Suprapubic skin (tissue), 4 donors: ENCODE results near the gene GLE1. TPM values are rescaled to one million over a fixed set of nuclear protein-coding genes. Genes with fewer than 3 reads are reported as not detected.

ENCODE experiments used
- DNase-seq, 2 donors: peaks; one replicate each; pipeline ENCODE4 v3.0.0-alpha.2; 2019; ENCODE audit warnings: low spot score in 2 of 2
- H3K27ac ChIP-seq: fragments of 200-600 bp; sonication (generic); one replicate; pipeline ENCODE4 v1.5.1; 2019
- H3K27me3 ChIP-seq: fragments of 200-600 bp; sonication (generic); one replicate; pipeline ENCODE4 v1.5.1; 2019
- H3K36me3 ChIP-seq: fragments of 200-600 bp; sonication (generic); one replicate; pipeline ENCODE4 v1.5.1; 2019
- H3K4me1 ChIP-seq: fragments of 200-600 bp; sonication (generic); one replicate; pipeline ENCODE4 v1.5.1; 2019
- H3K4me3 ChIP-seq: fragments of 200-600 bp; sonication (generic); one replicate; pipeline ENCODE4 v1.5.1; 2019; ENCODE audit warnings: mild to moderate bottlenecking
- H3K9me3 ChIP-seq: fragments of 200-600 bp; sonication (generic); one replicate; pipeline ENCODE4 v1.5.1; 2019
- CTCF ChIP-seq, 2 donors: fragments of 200-600 bp in 1 of 2; fragments of 450-650 bp in 1 of 2; sonication (generic) in 1 of 2; IDR thresholded peaks; one replicate each; pipeline ENCODE4 v1.5.1; 2016 to 2019; ENCODE audit warnings: antibody characterized with exemption in 2 of 2, mild to moderate bottlenecking in 1 of 2, moderate library complexity in 1 of 2
- EP300 ChIP-seq: sonication (generic); formaldehyde crosslinking; IDR thresholded peaks from one replicate; pipeline ENCODE4 v1.6.1; 2017; ENCODE audit warnings: antibody characterized with exemption
- POLR2A ChIP-seq, 2 donors: fragments of 450-650 bp; IDR thresholded peaks; one replicate each; pipeline ENCODE4 v1.6.1; 2017; ENCODE audit warnings: antibody characterized with exemption in 2 of 2, mild to moderate bottlenecking in 2 of 2, moderate library complexity in 2 of 2
- POLR2AphosphoS5 ChIP-seq, 3 donors: sonication (generic); formaldehyde crosslinking; IDR thresholded peaks; one replicate each; pipeline ENCODE4 v1.6.1; 2017; ENCODE audit warnings: antibody characterized with exemption in 3 of 3
- WGBS: methylation state at CpG from one replicate; pipeline ENCODE4 v1.1.5; 2018; 5-methylcytosine and 5-hydroxymethylcytosine counted together
- total RNA-seq, 4 donors: library from RNA; depleted of rRNA; stranded (reverse); fragments of >200 nt; gene quantifications; one replicate each; pipeline ENCODE4 v1.1.0, GENCODE V29; 2016

GLE1 gene
- total RNA-seq, 4 donors from 2014 or later = 27.5 to 39.6 (median 28.5) TPM

- no peak overlapping the region for H3K4me3 ChIP-seq
- TF ChIP-seq CTCF (IDR thresholded peaks at IDR 0.05) = no peak
- no peak for TF ChIP-seq POLR2AphosphoS5 (IDR thresholded peaks at IDR 0.05)
- TF ChIP-seq EP300 = no peak
- no peak for TF ChIP-seq POLR2A (IDR thresholded peaks at IDR 0.05)
- DNase-seq = no peak
- 89% methylated on average over 1 of the region's 1 CpG for WGBS
- H3K27ac ChIP-seq = no peak overlapping the region
- H3K27me3 ChIP-seq = no peaks in the 10 kb centered on the region
- H3K36me3 ChIP-seq = peaks cover 91% of the 10 kb centered on the region
- H3K9me3 ChIP-seq = no peaks in the 10 kb centered on the region
- no peaks in the 10 kb centered on the region for H3K4me1 ChIP-seq
These were observed 25.3 kb upstream of the GLE1 start for GRCh38 chr9:128479262-128479661.

GRCh38 chr9:128481561-128481960 lies 23.0 kb upstream of the GLE1 start:
- TF ChIP-seq POLR2A (IDR thresholded peaks at IDR 0.05) = no peak
- no peak for TF ChIP-seq EP300
- TF ChIP-seq CTCF (IDR thresholded peaks at IDR 0.05) = no peak
- no peak for TF ChIP-seq POLR2AphosphoS5 (IDR thresholded peaks at IDR 0.05)
- WGBS = 92% methylated on average over 10 of the region's 10 CpGs
- Histone ChIP-seq H3K4me3 (no peak overlapping the region), H3K4me1 (no peaks in the 10 kb centered on the region), H3K36me3 (peaks cover 94% of the 10 kb centered on the region), H3K9me3 (no peaks in the 10 kb centered on the region), H3K27ac (no peak overlapping the region), H3K27me3 (no peaks in the 10 kb centered on the region)
- no peak for DNase-seq

GRCh38 chr9:128482186-128482585 lies 22.3 kb upstream of the GLE1 start:
- H3K9me3 ChIP-seq = no peaks in the 10 kb centered on the region
- H3K36me3 ChIP-seq = peaks cover 97% of the 10 kb centered on the region
- DNase-seq = no peak
- H3K4me1 ChIP-seq = no peaks in the 10 kb centered on the region
- WGBS = 96% methylated on average over 7 of the region's 7 CpGs
- H3K4me3 ChIP-seq = no peak overlapping the region
- H3K27me3 ChIP-seq = no peaks in the 10 kb centered on the region
- TF ChIP-seq POLR2AphosphoS5 (IDR thresholded peaks at IDR 0.05) = no peak
- TF ChIP-seq CTCF (IDR thresholded peaks at IDR 0.05) = no peak
- TF ChIP-seq POLR2A (IDR thresholded peaks at IDR 0.05) = no peak
- no peak for TF ChIP-seq EP300
- H3K27ac ChIP-seq = no peak overlapping the region

- DNase-seq = no peak
- no peak overlapping the region for H3K27ac ChIP-seq
- WGBS = 97% methylated on average over 17 of the region's 17 CpGs
- no peaks in the 10 kb centered on the region for H3K9me3 ChIP-seq
- H3K4me3 ChIP-seq = no peak overlapping the region
- H3K36me3 ChIP-seq = peaks cover 97% of the 10 kb centered on the region
- TF ChIP-seq EP300 = no peak
- TF ChIP-seq POLR2AphosphoS5 (IDR thresholded peaks at IDR 0.05) = no peak
- no peak for TF ChIP-seq POLR2A (IDR thresholded peaks at IDR 0.05)
- TF ChIP-seq CTCF (IDR thresholded peaks at IDR 0.05) = no peak
- no peaks in the 10 kb centered on the region for H3K4me1 ChIP-seq
- no peaks in the 10 kb centered on the region for H3K27me3 ChIP-seq
These were observed 19.7 kb upstream of the GLE1 start for GRCh38 chr9:128484686-128485413.

GRCh38 chr9:128485414-128485855 lies 19.1 kb upstream of the GLE1 start:
- Histone ChIP-seq H3K36me3 (peaks cover 99% of the 10 kb centered on the region), H3K27ac (no peak overlapping the region), H3K27me3 (no peaks in the 10 kb centered on the region), H3K4me3 (no peak overlapping the region), H3K9me3 (no peaks in the 10 kb centered on the region), H3K4me1 (no peaks in the 10 kb centered on the region)
- DNase-seq = no peak
- no peak for TF ChIP-seq EP300
- WGBS = 87% methylated on average over 7 of the region's 7 CpGs
